ENCODE measurements around the gene AFP. TPM values are rescaled to one million over a fixed set of nuclear protein-coding genes. Genes with fewer than 3 reads are reported as not detected.

The AFP gene
- total RNA-seq, 2 experiments from 2014 or later = not detected

DNA sequence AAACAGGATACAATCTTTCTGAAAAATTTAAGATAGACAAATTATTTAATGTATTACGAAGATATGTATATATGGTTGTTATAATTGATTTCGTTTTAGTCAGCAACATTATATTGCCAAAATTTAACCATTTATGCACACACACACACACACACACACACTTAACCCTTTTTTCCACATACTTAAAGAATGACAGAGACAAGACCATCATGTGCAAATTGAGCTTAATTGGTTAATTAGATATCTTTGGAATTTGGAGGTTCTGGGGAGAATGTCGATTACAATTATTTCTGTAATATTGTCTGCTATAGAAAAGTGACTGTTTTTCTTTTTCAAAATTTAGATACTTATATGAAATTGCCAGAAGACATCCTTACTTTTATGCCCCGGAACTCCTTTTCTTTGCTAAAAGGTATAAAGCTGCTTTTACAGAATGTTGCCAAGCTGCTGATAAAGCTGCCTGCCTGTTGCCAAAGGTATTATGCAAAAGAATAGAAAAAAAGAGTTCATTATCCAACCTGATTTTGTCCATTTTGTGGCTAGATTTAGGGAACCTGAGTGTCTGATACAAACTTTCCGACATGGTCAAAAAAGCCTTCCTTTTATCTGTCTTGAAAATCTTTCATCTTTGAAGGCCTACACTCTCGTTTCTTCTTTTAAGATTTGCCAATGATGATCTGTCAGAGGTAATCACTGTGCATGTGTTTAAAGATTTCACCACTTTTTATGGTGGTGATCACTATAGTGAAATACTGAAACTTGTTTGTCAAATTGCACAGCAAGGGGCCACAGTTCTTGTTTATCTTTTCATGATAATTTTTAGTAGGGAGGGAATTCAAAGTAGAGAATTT is 26.8 kb upstream of the AFP start:
- Mint-ChIP-seq H3K4me1 (no peaks in the 10 kb centered on the region), H3K36me3 (no peaks in the 10 kb centered on the region), H3K9me3 (no peaks in the 10 kb centered on the region), H3K27ac (no peak overlapping the region), H3K4me3 (no peak overlapping the region), H3K27me3 (no peaks in the 10 kb centered on the region)
- DNase-seq = no peak

DNA sequence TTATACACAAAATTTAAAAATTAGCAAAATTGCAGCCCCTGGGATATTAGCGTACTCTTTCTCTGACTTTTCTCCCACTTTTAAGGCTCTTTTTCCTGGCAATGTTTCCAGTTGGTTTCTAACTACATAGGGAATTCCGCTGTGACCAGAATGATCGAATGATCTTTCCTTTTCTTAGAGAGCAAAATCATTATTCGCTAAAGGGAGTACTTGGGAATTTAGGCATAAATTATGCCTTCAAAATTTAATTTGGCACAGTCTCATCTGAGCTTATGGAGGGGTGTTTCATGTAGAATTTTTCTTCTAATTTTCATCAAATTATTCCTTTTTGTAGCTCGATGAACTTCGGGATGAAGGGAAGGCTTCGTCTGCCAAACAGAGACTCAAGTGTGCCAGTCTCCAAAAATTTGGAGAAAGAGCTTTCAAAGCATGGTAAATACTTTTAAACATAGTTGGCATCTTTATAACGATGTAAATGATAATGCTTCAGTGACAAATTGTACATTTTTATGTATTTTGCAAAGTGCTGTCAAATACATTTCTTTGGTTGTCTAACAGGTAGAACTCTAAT is 26.0 kb upstream of the AFP start:
- no peak overlapping the region for H3K27ac Mint-ChIP-seq
- no peaks in the 10 kb centered on the region for H3K36me3 Mint-ChIP-seq
- H3K4me1 Mint-ChIP-seq = no peaks in the 10 kb centered on the region
- no peak overlapping the region for H3K4me3 Mint-ChIP-seq
- H3K27me3 Mint-ChIP-seq = no peaks in the 10 kb centered on the region
- DNase-seq = no peak
- H3K9me3 Mint-ChIP-seq = no peaks in the 10 kb centered on the region

DNA sequence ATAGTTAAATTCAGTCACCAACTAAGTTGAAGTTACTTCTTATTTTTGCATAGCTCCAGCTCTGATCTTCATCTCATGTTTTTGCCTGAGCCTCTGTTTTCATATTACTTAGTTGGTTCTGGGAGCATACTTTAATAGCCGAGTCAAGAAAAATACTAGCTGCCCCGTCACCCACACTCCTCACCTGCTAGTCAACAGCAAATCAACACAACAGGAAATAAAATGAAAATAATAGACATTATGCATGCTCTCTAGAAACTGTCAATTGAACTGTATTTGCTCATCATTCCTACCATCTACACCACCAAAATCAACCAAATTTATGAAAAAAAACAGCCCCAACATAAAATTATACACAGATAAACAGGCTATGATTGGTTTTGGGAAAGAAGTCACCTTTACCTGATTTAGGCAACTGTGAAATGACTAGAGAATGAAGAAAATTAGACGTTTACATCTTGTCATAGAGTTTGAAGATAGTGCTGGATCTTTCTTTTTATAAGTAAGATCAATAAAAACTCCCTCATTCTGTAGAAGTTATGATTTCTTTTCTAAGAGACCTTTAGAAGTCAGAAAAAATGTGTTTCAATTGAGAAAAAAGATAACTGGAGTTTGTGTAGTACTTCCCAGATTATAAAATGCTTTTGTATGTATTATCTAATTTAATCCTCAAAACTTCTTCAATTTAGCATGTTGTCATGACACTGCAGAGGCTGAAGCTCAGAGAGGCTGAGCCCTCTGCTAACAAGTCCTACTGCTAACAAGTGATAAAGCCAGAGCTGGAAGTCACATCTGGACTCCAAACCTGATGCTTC is 24.9 kb upstream of the AFP start:
- Mint-ChIP-seq H3K4me1 (no peaks in the 10 kb centered on the region), H3K36me3 (no peaks in the 10 kb centered on the region), H3K9me3 (no peaks in the 10 kb centered on the region), H3K27ac (no peak overlapping the region), H3K27me3 (no peaks in the 10 kb centered on the region), H3K4me3 (no peak overlapping the region)
- DNase-seq = no peak

DNA sequence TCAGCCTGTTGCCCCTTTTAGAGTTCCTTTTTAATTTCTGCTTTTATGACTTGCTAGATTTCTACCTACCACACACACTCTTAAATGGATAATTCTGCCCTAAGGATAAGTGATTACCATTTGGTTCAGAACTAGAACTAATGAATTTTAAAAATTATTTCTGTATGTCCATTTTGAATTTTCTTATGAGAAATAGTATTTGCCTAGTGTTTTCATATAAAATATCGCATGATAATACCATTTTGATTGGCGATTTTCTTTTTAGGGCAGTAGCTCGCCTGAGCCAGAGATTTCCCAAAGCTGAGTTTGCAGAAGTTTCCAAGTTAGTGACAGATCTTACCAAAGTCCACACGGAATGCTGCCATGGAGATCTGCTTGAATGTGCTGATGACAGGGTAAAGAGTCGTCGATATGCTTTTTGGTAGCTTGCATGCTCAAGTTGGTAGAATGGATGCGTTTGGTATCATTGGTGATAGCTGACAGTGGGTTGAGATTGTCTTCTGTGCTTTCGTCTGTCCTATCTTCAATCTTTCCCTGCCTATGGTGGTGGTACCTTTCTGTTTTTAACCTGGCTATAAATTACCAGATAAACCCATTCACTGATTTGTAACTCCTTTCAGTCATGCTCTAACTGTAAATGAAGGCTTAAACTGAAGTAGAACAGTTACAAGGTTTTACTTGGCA is 24.1 kb upstream of the AFP start:
- Mint-ChIP-seq H3K4me1 (no peaks in the 10 kb centered on the region), H3K4me3 (no peak overlapping the region), H3K27me3 (no peaks in the 10 kb centered on the region), H3K27ac (no peak overlapping the region), H3K9me3 (no peaks in the 10 kb centered on the region), H3K36me3 (no peaks in the 10 kb centered on the region)
- DNase-seq = no peak

DNA sequence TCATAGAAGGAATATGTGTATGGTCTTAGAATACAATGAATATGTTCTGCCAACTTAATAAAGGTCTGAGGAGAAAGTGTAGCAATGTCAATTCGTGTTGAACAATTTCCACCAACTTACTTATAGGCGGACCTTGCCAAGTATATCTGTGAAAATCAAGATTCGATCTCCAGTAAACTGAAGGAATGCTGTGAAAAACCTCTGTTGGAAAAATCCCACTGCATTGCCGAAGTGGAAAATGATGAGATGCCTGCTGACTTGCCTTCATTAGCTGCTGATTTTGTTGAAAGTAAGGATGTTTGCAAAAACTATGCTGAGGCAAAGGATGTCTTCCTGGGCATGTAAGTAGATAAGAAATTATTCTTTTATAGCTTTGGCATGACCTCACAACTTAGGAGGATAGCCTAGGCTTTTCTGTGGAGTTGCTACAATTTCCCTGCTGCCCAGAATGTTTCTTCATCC is 22.7 kb upstream of the AFP start:
- H3K4me1 Mint-ChIP-seq = no peaks in the 10 kb centered on the region
- H3K27ac Mint-ChIP-seq = no peak overlapping the region
- DNase-seq = no peak
- H3K36me3 Mint-ChIP-seq = no peaks in the 10 kb centered on the region
- H3K4me3 Mint-ChIP-seq = no peak overlapping the region
- H3K27me3 Mint-ChIP-seq = no peaks in the 10 kb centered on the region
- no peaks in the 10 kb centered on the region for H3K9me3 Mint-ChIP-seq

DNA sequence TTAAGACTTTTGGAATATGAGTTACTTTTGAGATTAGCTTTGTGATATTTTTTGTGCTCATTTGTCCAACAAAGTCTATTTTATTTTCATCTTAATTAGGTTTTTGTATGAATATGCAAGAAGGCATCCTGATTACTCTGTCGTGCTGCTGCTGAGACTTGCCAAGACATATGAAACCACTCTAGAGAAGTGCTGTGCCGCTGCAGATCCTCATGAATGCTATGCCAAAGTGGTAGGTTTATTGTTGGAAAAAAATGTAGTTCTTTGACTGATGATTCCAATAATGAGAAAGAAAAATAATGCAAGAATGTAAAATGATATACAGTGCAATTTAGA is 21.1 kb upstream of the AFP start:
- Mint-ChIP-seq H3K27ac (no peak overlapping the region), H3K4me3 (no peak overlapping the region)

DNA sequence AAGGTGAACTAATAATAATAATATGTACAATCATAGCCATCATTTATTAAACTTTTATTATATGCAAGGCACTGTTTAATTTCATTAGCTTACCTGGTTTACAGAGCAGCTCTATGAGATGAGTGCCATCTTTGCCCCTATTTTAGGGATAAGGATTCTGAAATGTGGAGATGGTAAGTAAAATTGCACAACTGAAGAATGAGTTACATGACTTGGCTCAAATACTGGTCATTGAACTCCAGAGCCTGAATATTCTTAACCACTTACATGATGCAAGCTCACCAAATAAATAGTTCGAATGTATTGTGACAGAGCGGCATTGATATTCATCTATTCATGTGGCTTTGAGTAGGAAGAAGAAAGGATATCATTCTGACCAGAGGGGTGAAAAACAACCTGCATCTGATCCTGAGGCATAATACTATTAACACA is 20.2 kb upstream of the AFP start:
- Mint-ChIP-seq H3K4me1 (no peaks in the 10 kb centered on the region), H3K27me3 (no peaks in the 10 kb centered on the region), H3K36me3 (no peaks in the 10 kb centered on the region), H3K4me3 (no peak overlapping the region), H3K9me3 (no peaks in the 10 kb centered on the region), H3K27ac (no peak overlapping the region)
- no peak for DNase-seq

More for the DNA sequence above, 21.1 kb upstream of the AFP start:
- Mint-ChIP-seq H3K27me3 (no peaks in the 10 kb centered on the region), H3K36me3 (no peaks in the 10 kb centered on the region), H3K4me1 (no peaks in the 10 kb centered on the region), H3K9me3 (no peaks in the 10 kb centered on the region)
- DNase-seq = no peak

DNA sequence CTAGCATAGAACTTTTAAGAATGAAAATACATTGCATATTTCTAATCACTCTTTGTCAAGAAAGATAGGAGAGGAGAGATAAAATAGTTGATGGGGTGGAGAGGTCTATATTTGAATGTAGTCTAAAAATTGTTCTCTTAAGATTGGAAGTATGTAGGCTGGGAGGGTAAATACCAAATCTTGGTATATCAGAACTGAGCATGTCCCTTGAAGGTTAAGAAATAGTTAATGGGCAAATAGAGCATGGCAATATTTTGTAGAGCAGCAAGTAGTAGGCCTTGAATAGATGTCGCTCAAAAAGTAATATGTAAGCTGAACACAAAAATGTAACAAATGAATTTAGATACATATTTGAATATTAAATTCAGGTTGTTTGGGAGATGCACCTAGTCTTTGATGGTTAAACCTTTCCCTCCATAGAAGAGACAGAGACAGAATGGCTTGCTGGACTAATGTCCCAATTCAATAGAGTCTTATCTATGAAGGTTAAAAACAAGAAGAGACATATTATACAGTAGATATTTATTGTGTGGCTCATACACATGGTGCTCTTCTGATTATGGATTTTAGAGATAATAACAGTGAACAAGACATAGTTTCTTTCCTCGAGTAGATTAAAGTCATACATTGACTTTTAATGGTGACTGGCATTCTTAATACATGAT is 19.5 kb upstream of the AFP start:
- no peaks in the 10 kb centered on the region for H3K4me1 Mint-ChIP-seq
- DNase-seq = no peak
- no peaks in the 10 kb centered on the region for H3K9me3 Mint-ChIP-seq
- no peak overlapping the region for H3K27ac Mint-ChIP-seq
- H3K4me3 Mint-ChIP-seq = no peak overlapping the region
- no peaks in the 10 kb centered on the region for H3K36me3 Mint-ChIP-seq
- H3K27me3 Mint-ChIP-seq = no peaks in the 10 kb centered on the region

DNA sequence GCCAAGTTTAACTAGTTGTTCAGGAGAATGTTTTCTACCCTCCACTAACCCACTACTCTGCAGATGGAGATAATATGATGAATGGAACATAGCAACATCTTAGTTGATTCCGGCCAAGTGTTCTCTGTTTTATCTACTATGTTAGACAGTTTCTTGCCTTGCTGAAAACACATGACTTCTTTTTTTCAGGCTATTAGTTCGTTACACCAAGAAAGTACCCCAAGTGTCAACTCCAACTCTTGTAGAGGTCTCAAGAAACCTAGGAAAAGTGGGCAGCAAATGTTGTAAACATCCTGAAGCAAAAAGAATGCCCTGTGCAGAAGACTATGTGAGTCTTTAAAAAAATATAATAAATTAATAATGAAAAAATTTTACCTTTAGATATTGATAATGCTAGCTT is 18.7 kb upstream of the AFP start:
- Mint-ChIP-seq H3K27ac (no peak overlapping the region), H3K36me3 (no peaks in the 10 kb centered on the region), H3K27me3 (no peaks in the 10 kb centered on the region)

DNA sequence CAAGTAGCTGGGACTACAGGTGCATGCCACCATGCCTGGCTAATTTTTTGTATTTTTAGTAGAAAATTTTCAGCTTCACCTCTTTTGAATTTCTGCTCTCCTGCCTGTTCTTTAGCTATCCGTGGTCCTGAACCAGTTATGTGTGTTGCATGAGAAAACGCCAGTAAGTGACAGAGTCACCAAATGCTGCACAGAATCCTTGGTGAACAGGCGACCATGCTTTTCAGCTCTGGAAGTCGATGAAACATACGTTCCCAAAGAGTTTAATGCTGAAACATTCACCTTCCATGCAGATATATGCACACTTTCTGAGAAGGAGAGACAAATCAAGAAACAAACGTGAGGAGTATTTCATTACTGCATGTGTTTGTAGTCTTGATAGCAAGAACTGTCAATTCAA is 18.0 kb upstream of the AFP start:
- no peak for DNase-seq
- no peak overlapping the region for H3K4me3 Mint-ChIP-seq
- H3K4me1 Mint-ChIP-seq = no peaks in the 10 kb centered on the region
- no peaks in the 10 kb centered on the region for H3K27me3 Mint-ChIP-seq
- H3K9me3 Mint-ChIP-seq = no peaks in the 10 kb centered on the region
- no peak overlapping the region for H3K27ac Mint-ChIP-seq
- H3K36me3 Mint-ChIP-seq = no peaks in the 10 kb centered on the region

More for the DNA sequence above, 18.7 kb upstream of the AFP start:
- H3K4me1 Mint-ChIP-seq = no peaks in the 10 kb centered on the region
- no peaks in the 10 kb centered on the region for H3K9me3 Mint-ChIP-seq
- no peak for DNase-seq
- no peak overlapping the region for H3K4me3 Mint-ChIP-seq

DNA sequence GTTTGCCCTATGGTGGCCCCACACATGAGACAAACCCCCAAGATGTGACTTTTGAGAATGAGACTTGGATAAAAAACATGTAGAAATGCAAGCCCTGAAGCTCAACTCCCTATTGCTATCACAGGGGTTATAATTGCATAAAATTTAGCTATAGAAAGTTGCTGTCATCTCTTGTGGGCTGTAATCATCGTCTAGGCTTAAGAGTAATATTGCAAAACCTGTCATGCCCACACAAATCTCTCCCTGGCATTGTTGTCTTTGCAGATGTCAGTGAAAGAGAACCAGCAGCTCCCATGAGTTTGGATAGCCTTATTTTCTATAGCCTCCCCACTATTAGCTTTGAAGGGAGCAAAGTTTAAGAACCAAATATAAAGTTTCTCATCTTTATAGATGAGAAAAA is 17.3 kb upstream of the AFP start:
- Mint-ChIP-seq H3K4me1 (no peaks in the 10 kb centered on the region), H3K36me3 (no peaks in the 10 kb centered on the region), H3K27ac (no peak overlapping the region), H3K27me3 (no peaks in the 10 kb centered on the region), H3K9me3 (no peaks in the 10 kb centered on the region), H3K4me3 (no peak overlapping the region)
- no peak for DNase-seq

DNA sequence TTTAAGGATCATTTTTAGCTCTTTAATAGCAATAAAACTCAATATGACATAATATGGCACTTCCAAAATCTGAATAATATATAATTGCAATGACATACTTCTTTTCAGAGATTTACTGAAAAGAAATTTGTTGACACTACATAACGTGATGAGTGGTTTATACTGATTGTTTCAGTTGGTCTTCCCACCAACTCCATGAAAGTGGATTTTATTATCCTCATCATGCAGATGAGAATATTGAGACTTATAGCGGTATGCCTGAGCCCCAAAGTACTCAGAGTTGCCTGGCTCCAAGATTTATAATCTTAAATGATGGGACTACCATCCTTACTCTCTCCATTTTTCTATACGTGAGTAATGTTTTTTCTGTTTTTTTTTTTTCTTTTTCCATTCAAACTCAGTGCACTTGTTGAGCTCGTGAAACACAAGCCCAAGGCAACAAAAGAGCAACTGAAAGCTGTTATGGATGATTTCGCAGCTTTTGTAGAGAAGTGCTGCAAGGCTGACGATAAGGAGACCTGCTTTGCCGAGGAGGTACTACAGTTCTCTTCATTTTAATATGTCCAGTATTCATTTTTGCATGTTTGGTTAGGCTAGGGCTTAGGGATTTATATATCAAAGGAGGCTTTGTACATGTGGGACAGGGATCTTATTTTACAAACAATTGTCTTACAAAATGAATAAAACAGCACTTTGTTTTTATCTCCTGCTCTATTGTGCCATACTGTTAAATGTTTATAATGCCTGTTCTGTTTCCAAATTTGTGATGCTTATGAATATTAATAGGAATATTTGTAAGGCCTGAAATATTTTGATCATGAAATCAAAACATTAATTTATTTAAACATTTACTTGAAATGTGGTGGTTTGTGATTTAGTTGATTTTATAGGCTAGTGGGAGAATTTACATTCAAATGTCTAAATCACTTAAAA is 16.6 kb upstream of the AFP start:
- DNase-seq = no peak
- Mint-ChIP-seq H3K4me1 (no peaks in the 10 kb centered on the region), H3K9me3 (no peaks in the 10 kb centered on the region), H3K27me3 (no peaks in the 10 kb centered on the region), H3K4me3 (no peak overlapping the region), H3K36me3 (no peaks in the 10 kb centered on the region), H3K27ac (no peak overlapping the region)

DNA sequence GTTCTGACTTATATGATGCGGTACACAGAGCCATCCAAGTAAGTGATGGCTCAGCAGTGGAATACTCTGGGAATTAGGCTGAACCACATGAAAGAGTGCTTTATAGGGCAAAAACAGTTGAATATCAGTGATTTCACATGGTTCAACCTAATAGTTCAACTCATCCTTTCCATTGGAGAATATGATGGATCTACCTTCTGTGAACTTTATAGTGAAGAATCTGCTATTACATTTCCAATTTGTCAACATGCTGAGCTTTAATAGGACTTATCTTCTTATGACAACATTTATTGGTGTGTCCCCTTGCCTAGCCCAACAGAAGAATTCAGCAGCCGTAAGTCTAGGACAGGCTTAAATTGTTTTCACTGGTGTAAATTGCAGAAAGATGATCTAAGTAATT is 15.4 kb upstream of the AFP start:
- Mint-ChIP-seq H3K27ac (no peak overlapping the region), H3K27me3 (no peaks in the 10 kb centered on the region), H3K36me3 (no peaks in the 10 kb centered on the region), H3K4me3 (no peak overlapping the region), H3K9me3 (no peaks in the 10 kb centered on the region), H3K4me1 (no peaks in the 10 kb centered on the region)
- no peak for DNase-seq
